Right hindlimb (tissue), 1 donor: ENCODE data around the gene PORCN.

Experiments used
- DNase-seq: peaks from one replicate; pipeline ENCODE4 v3.0.0-alpha.2; 2018

PORCN gene

DNA sequence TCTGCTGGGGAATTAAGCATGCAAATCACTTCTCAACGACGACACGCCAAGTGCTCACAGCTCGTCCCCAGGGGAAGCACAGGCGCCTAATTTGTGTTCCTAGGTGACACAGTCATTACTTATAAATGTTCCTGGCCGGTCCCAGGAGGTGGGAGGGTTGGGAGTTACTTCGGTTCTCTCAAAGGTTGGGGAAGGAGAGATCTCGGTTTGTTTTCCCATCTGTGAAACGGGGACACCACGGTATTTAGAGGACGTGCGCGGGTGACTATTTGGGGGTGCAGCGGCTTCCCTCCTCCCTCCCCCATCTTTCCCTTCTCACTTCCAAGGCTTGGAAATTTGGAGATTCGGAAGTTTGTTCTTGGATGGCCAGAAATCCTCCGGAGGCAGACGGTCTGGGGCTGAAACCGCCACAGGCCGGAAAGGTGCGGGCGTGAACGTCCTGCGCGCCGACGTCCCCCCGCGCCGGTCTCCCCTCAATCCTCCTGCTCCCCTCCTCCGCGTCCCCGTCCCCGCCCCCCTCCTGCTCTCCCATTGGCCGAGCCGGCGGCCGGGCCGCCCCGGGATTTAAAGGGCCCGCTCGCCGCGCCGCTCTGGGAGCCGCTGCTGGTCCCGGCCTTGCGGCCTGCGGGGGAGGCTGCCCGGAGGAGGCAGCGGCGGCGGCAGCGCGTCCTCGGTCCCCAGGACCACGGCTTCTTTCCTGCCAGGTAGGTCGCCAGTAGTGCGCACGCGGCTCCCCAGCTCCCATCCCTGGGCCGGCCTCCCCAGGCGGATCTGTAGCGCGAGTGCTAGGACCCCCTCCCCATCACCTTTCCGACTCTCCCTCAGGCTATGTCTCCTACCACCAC lies at the start of gene PORCN:
Gene PORCN (plus strand): TSS at position 593 of the 845 bp plus-strand sequence. CDS start 829 bp downstream, outside the sequence.
- peak; percentile 79 for DNase-seq

GRCh38 chrX:48459483-48459882 lies 49.3 kb upstream of the PORCN start:
- DNase-seq = no peak

DNA sequence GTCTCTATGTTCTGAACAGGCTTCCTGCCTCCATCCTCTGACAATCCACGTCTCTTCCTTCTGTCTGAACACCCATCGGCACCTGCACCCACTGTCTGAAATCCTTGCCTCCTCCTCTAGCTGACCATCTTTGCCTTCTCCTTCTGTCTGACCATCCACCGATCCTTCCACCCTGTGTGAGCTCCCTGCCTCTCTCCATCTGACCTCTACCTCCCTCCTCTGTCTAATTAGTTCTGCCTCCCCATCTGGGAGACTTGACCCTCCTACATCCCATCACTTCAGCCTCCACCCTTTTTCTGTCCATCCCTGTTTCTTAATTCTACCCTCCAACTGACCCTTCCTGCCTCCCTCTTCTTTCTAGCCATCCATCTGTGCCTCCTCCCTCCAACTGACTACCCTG lies 48.8 kb upstream of the PORCN start:
- DNase-seq = no peak

GRCh38 chrX:48460606-48461005 lies 48.2 kb upstream of the PORCN start:
- no peak for DNase-seq

GRCh38 chrX:48461830-48462229 lies 47.0 kb upstream of the PORCN start:
- DNase-seq = no peak

GRCh38 chrX:48465336-48465933 lies 43.4 kb upstream of the PORCN start:
- DNase-seq = no peak

DNA sequence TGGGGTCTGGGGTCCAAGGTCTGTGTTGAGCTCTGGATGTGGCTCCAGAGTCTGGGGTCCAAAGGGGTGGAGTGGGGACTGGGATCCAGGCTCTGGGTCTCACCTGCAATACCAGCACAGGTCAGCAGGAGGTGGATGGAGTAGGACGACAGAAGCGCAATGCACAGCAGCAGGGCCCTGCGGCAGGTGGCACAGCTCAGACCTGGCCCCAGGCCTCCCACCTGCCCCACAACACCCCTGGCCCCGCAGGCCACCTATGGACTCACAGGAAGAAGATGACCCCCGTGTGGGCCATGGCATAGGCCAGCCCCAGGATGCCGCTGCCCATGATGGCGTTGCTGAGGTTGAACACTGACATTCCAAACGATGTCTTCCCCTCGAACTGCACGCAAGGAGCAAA lies 42.1 kb upstream of the PORCN start:
- DNase-seq = no peak

- peak; percentile 36 for DNase-seq
Observed at GRCh38 chrX:48467281-48467761, 41.5 kb upstream of the PORCN start.

DNA sequence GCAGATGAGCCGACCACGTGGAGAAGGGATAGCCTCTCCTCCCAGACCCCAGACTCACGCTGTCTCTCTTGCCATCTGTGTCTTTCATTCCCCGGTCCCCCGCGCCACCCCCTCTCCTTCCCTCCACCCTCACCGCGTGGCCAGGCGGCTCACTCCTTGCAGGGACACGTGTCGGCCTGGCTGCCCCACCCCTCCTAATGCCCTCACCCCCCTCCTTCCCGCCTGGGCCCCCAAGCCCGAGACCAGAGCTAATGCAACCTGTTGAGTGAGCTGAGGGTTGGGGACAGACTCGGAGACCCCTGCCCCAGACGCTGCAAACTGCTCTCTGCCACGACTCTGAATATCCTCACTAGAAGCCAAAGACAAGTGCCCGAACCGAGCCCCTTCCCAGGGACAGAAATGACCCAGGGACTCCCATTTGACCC lies 40.5 kb upstream of the PORCN start:
- DNase-seq = peak; percentile 34

DNA sequence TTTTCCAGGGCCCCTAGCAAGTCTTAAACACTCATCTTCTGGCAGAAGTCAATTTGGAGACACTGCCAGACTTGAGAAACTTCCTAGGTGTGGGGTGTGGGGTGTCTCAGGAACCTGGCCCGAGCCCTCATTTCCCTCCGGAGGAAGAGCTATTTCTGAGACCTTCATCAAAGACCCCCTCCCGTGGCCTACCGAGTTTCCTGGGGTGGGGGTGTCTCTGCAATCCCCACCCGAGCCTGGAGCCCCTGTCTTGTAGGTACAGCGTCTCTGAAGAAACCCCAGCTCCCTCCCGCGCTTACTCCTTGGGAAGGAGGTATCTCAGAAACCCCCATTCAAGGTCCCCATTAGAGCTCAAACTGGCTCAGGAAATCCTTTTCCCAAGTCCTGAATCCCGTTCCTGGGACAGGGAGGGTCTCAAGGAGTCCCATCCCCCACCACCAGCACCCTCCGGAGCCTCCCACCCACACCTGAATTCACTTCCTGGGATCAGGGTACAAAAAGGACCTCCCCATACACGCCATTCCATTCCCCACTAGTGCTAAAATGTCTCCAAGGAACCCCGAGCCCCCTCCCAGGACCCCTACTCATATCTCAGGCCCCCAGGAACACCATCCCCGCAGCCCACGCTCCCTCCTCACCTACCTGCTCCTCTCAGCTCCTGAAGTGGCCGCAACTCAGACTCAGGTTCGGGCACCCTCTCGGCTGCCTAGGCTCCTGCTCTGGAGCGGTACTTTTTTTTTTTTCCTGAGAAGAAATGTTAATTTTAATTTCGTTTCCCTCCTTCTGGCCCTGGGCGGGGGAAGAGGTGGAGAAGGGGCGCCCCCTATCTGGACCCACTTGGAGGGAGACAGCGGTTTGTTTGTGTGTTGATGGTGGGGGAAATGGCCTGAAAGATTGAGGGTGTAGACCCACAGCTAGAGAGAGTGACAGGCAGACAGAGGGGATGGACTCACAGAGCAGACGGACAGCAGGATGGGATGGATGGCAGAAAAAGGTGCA lies 39.8 kb upstream of the PORCN start:
- DNase-seq = no peak

DNA sequence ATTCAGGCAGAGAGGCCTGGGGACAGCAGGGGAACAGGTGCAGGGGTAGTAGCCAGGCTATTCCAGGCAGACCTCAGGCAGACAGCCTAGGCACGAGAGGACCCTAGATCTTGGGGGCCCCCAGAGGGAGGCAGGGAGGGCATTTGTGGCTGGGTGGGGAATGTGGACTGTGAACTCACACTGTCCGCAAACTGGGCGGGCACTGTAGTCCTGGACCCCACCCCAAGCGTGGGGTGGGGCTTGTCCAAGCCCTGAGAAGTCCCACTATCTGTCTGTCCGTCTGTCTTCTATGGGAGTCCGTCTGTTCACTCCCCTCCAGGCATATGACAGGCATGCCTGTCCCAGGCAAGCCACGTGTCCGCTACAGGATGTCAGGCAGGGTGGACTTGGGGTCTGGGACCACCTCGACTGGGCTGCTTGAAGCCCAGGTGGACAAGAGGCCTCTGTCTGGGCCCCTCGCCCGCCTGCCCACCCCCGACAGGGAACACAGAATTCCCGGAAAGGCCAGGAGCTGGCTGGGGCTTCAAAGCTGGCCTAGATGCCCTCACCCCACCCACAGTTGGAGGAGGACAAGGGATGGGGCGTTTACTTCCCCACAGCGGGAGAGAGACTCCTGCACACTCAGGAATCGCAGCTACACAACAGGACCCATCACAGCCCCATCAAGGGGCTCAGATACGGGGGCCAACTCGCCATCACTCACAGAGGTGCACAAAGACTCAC lies 38.5 kb upstream of the PORCN start, which contains the start of gene SLC38A5:
Gene SLC38A5 (minus strand): TSS at position 151 of the 723 bp plus-strand sequence. CDS start 2,336 bp downstream, outside the sequence.
- no peak for DNase-seq

DNA sequence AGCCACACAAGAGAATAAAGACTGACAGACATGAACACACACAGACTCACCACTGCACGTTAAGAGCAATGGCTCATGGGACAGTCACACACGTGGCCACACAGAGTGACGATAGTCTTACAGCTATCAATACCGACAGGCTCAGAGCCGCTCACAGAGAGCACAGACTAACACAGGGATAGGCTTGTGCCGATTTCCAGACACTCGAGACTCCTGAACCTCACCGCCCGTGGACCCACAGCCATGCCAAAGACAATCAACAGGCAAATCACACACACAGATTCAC lies 38.0 kb upstream of the PORCN start:
- DNase-seq = no peak

DNA sequence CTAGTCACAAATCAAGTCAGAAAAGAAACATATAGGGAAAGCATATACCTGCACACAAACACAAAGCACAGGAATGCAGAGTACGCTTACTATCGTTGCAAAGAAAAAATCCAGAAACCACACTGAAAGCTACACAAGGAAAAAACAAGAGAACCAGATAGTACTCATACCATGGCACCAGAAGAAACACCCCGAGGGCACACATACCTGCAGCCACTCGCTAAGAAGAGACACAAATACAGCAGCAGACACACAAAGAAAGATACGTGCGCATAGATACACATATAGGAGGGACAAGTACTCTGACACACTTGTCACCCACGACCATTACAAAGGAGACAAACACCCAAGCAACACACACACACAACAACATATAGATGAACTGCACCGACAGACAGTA lies 37.3 kb upstream of the PORCN start:
- DNase-seq = no peak

DNA sequence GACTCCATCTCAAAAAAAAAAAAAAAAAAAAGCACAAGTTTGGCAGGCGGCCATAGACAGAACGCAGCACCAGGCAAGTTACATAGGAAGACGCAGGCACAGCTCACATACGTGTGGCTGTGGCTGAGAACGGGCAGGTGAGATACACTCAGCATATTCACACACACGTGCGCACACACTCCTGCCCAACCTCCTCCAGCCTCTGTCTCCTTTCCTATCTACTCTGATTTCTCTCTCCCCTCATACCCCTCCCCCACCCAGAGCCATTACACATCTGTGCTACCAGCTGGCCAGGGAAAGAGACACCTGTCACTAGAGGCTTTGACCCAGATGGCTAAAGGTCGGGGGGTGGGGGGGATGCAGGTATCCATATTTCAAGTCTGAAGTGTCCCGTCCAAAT lies 36.6 kb upstream of the PORCN start:
- DNase-seq = no peak

DNA sequence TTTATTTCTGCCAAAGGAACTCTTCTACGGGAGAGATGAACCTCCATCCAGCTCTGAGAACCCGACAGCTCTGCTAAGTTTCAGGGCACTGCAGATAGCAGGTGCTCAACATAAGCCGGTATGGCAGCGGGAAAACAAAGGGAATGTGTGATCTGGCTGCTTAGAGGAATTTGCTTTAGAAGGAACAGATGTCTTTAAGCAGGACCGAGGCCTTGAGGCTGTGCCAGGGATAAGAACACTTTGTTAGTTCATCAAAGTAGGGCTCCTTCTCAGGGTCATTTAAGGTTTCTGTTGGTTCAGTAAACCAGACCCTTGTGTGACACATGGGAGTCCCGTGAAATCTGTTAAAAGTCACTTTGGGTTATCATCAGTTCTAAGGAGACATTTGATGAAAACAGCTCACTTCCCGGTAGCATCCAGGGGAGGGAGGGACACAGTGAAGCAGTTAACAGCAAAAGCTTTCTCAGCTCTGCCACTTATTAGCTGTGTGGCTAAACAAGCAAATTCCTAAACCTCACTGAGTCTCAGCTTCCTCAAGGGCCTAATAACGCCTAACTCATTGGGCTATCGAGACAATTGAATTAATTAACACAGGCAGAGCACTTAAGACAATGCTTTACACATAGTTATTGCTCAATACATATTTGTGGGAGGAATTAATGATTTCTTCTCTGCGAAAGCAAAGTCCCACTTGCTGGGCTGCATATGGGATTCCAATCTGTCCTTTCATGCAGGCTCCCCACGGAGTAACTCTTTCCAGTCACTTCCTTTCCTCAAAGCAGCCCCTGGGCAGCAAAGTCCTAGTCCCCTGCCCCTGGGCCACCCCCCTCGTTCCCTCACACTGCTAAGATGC lies 35.7 kb upstream of the PORCN start:
- DNase-seq = no peak

GRCh38 chrX:48473704-48473990 lies 35.1 kb upstream of the PORCN start:
- no peak for DNase-seq

- no peak for DNase-seq
Observed at GRCh38 chrX:48474127-48474526, 34.7 kb upstream of the PORCN start.

DNA sequence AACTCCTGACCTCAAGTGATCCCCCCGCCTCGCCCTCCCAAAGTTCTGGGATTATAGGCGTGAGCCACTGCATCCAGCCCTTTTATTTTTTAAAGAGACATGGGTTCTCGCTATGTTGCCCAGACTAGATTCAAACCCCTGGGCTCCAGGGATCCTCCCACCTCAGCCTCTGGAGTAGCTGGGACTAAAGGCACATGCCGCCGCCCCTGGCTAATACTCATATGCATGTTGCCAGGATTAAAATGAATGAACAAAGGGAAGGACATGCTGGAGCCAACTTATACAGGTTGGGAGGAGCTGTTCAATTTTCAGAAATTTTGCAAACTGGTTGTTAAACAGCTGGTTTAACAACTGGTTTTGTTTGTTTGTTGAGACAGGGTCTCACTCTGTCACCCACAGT lies 34.2 kb upstream of the PORCN start:
- no peak for DNase-seq

GRCh38 chrX:48475296-48475695 lies 33.5 kb upstream of the PORCN start:
- no peak for DNase-seq

DNA sequence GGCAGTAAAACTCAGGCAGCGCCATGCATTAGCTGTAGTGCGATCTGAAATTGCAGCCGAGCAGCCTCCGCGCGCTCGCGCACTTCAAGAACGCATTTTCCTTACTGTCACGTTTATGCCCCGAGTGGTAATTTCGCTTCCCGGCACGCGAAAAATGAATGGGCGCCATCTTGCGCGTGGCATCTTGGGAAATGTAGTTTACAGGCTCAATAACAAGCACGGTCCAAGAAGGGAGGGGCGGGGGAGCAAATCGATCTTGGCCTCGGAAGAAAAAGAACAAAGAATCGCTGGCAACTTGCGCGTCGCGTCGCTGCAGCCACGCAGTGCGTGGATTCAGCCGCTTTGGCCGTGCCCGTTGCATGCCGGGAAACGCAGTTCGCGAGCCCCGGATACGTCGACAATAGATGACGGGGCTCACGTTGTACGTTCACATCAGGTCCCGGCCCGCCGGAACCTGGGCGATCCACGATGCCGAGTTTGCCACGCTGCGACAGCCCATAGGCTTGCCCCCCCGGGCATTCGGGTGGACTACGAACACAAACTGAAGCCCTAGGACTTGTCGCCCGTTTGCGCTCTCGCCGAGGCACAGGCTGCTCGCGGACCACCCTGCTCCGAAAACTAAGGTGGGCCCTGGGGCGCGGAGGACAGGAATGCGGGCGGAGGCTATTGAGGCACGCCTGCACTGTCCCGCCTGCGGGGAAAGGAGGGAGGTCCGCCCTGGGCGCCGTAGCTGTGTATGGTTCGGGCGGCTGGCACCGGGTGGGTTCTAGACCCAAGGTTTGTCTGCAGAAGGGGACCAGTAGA lies 32.8 kb upstream of the PORCN start, which contains the start of gene FTSJ1:
Gene FTSJ1 (plus strand): TSS at position 426 of the 804 bp plus-strand sequence. CDS start 1,849 bp downstream, outside the sequence.
- DNase-seq = peak; percentile 94

DNA sequence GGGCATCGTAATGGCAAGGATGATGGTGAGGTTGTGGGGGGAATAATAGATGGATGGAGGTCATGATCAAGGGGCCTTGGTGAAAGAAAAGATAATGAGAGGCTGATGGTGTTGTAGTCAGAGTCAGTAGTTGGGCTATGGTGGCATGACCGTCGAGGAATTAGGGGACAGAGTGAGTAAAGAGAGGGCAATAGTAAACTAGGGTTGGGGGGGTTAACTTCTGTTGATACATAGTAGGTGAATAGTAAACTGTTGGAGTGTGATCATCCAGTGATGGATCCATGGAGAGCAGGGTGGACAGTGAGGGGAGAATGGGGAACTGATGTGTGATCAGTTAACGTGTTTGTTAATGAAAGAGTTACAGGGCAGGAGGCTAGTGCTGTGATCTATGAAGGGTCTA lies 31.9 kb upstream of the PORCN start:
- no peak for DNase-seq
